GM21367 (cell line): ENCODE results near the gene FRMD4A.
"Not testable (repeated sequence)": the region's sequence is repeated elsewhere in the genome, so short reads cannot be mapped to it uniquely, and the experiment has no call there.

Experiments
- ATAC-seq: cut with Tn5 transposase; IDR thresholded peaks from one replicate; pipeline ENCODE4 v1.9.1; 2021; ENCODE audit not compliant: unreplicated experiment

FRMD4A gene

DNA sequence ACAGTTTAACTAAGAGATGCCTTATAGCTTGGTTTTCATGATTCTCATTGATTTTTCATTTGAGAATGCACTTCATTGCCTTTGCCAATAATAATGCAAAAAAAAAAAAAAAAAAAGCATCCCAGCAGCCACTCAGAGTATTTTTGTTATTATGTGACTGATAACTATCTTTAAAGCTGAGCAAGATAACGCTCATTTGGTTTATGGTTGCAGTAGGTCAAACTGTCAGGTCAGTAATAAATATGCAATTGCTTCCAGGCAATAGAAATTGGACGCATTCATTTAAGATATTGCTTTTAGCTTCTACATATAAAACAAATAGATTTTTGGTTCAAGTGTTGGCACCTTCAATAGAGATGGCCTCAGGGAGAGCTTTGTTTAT, 528.8 kb downstream of the FRMD4A start:
- no peak for ATAC-seq

DNA sequence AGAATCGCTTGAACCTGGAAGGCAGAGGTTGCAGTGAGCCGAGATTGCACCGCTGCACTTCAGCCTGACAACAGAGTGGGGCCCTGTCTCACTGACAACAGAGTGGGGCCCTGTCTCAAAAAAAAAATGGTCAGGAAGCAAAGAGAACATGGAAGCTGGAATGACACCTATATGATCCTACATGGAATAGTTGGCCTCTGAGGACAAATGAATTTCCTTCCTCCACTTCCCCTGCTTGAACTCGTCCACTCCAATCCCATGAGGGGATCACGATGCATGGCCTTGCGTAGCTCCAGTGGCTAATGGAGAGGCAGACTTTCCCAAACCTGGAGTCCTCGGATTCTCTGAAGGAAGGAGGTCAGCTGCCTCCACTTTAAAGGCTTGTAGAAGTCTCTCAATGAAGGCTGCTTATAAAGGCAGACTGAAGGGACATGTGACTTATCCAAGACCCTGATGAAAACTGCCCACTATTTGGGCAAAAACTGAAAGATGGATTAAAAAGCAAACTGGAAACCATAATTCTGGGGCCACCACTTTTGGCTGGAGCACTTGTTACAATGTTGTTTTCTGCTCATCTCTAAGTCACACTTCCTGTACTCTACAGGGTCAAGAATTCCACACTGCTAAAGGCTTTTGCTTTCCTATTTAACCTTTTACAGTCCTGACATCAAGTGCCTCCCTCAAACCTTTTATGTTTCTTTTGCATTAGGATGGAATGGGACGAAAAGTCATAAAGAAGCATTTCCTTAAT, 529.4 kb downstream of the FRMD4A start:
- no peak for ATAC-seq

DNA sequence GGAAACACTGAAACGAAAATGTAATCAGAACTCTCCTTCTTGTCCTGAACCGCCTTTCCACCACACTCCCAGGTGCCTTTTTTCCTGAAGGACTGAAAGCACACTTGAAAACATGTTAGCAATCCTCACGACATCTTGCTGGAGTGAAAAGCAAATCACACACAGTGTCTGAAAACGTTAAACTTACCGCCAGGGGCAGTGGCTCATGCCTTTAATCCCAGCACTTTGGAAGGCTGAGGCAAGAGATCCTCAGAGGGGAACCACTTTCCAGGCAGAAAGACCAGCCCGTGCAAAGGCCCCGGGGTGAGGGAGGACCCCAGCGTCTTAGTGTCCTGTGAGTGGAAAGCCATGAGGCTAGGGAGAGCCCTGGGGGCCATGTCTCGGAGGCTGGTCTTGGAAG, 533.6 kb downstream of the FRMD4A start:
- ATAC-seq: no peak

DNA sequence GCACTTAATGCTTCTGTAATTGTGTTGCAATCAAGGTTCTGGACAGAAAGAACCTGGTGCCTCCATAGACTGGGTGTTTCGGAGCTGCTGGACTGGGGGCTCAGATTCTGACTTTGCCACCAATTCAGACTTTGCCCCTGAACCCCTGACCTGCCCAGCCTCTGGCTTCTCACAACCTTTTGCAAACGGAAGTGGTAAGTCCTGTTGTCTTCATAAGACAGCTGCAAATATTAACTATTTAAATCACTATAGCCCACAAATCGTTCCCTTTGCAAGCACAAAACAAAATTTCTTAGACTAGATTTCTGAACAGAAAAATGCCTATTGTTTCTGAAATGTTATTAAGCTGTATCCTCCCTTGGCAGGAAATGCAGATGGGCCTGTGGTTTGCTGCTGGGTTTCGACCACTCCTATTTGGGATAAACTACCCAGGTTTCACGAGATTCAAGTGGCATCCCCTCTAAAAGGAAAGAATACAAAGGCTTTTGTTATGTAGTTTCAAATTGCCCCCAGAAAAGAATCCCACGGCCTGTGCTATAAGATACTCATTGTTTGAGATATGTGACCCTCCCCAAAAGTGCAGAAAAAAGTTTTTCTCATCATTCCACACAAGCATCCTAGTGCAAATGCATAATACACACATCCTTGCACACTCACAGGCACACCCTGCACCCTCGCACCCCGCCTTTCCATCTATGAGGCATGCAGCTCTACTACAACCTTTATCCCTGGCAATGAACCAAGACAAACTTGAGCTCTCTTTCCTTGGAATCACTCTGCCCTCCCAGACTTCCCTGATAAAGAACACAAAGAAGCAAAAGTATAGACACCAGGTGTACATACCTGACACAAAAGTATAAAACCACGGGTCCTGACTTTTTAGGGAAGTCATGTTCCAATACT, 534.8 kb downstream of the FRMD4A start:
- no peak for ATAC-seq

DNA sequence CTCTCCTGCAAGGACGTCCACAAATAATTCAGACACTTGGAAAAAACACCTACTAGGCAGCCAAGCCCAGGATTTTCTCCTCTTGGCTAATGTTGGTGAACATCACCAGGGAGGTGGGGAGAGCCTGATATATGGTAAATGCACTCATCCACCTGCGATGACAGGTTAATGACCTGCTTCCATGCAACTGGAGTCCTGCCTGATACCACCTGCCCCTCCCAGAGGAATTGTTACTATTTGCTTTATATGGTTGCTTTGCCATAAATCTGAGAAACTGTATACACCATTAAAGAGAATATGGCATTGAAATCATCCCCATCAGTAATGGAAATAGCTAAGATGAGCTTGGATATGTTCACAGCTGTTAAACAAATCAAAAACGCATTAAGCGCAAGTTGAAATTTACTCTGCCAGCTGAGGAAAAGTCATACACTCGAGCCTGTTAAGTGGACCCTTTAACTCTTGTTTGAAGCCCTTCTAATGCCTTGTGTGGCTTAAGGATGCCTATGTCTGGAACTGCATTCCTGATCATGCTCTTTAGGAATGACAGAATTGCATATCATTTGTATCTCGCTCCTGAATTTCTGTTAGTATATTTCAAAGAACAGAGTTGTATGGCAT, 535.6 kb downstream of the FRMD4A start:
- no peak for ATAC-seq

DNA sequence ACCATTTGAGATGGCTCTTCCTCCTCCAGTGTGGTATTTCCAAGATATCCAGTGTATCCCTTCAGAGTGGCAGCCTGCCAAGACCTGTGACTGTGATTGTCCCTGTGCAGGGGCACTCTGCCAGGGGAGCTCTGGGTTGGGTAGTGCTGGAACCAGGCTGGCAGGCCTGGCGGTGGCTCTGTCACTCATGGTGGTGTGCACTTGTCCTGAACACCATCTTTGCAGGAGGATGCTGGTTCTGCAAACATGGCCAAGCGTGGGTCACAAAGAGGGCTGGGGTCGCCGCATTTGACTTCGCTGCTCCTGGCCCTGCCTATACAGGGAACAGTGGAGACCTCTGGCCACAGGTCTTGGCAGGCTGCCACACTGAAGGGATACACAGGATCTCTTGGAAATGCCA, 538.7 kb downstream of the FRMD4A start:
- no peak for ATAC-seq

DNA sequence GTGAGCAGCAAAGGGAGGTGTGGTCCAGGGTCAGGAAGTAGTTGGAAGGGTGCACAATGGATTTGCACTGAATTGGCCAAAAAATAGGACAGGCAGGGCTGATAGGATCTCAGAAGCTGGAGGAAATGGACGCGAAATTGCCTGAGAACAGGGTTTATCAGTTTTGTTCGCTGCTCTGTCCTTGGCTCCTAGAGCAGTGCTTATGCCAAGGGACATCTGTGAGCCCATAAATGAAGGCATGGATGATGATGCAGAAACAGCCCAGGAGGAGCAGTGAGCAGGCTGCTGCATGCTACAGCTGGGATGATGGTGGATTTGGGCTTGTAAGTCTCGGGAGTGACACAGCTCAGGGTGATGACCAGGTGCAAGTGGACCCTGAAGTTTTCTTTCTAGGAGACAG, 539.2 kb downstream of the FRMD4A start:
- no peak for ATAC-seq

DNA sequence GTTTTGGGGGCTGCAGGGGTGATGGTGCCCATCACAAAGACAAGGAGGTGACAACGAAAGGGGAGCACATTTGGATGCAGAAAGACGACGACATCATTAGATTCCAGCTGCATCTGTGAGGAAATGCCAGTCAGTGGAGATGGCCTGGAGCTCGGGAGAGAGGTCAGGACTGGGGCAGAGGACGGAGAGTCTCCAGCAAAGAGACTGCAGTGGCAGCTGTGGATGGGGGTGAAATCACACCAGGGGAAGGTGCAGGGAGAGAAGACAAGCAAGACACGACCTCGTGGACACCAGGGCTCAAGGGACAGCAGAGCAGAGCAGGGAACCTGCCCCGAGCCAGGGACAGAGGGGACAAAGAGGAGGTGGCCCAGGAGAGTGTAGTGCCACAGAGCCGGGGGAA, 540.5 kb downstream of the FRMD4A start:
- ATAC-seq: no peak

DNA sequence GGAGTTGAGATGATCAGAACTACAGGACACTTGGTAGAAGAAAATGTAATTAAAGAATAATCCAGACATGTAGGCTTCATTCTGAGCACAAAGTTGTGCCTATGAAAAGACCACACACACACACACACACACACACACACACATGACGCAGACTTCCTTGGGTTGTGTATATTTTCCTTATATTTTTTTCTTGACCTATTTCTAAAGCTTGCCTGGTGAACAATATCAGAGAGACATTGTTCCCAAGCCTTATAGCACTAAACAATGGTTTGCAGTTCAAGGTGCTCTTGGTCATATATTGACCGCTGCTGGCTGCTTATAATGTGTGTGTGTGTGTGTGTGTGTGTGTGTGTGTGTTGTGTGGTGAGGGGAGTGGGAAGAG, 541.3 kb downstream of the FRMD4A start:
- no peak for ATAC-seq

DNA sequence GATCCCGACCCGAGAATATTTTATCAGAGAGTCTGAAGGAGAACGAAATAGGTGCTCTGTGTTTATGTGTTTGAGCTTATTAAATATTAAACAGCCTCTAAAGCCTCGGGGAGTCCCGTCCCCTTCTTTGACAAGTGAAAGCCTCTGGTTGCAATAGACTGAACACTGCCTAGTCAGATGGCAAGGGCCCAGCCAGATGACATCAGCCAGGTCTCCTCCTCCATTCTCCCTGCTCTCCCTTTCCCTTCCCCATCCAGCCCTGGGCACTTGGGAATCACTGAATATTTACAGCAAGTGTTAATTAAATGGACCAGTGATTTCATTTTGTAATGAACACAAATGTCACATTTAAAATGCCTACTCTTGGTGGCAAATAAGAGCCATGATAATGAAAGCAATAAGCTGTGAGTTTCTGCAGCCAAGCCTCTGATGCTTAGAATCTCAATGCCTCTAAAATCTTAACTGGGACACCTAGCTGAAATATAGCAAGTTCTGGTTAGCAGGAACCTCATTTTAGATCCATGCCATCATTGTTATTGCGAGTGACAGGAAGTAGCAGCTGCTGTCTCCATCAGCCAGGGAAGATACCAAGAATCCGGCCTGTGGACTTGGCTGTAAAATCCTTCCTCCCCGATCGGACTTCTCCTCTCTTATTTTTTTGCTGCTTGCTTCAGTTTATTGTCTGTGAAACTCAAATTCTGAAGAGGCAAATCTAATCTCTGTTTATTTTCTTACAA, 541.8 kb downstream of the FRMD4A start:
- ATAC-seq: no peak

DNA sequence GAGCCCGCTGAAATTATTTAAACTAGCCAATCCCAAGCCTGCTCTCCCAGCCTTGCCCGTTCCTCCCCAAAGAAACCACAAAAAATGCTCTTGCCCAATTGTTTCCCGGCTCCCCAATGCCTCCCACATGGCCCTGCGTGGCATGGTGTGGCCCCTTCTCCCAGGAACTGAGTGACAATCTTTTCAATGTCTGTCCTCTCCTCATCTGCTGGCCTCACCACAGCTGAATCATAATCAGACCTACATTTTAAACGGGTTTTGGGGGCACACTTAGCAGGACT, 542.5 kb downstream of the FRMD4A start:
- no peak for ATAC-seq

DNA sequence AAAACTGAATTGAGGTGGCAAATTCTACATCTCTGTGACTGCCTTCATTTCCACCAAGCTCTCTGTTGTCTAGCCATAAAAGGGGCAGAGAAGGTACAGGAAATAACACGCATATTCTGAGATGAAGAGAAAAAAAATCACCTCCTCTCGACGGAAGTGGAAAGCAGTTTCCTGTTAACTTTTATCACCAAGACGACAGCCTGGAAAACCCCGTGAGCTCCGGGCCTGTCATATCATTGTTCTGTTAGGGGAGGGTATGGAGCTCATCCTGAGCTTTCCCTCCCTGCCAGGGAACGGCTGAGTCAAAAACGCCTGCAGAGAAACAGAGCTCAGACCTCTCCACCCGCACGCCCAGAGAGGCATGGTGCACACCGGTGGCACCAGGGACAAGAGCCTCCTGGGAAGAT, 543.7 kb downstream of the FRMD4A start:
- peak; percentile 43 for ATAC-seq

DNA sequence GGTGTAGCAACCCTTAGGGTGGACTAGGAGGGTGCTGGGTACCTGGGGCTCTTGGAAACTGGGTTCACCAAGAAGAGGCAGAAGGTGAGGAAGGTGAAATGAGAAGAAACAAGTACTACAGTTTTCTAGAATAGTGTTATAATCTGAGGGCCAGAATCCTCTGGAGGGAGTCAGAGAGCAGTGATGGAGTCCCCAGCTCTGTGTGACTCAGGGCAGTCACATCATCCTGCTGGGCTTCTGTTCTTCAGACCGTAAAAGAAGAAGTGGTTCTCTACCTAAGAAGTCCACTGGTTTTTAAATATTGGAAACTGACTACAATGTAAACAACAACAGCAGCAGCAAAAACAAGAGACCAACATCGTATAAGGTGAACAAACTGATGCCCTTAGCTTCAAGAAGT, 546.7 kb downstream of the FRMD4A start:
- peak; percentile 55 for ATAC-seq

DNA sequence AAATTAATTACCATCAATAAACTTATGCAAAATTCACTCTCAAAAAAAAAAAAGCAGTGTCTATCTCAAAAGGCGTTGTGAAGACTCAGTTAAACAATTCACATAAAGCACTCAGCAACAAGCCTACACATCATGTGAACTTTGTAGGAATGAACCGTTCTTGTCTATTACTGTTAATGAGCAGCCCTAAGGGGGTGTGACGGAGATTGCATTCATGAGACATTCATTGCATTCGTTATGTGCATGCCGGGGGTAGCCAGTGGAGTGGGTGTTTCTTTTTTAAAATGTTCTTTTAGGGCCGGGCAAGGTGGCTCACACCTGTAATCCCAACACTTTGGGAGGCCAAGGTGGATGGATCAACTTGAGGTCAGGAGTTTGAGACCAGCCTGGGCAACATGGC, 551.0 kb downstream of the FRMD4A start:
- no peak for ATAC-seq

DNA sequence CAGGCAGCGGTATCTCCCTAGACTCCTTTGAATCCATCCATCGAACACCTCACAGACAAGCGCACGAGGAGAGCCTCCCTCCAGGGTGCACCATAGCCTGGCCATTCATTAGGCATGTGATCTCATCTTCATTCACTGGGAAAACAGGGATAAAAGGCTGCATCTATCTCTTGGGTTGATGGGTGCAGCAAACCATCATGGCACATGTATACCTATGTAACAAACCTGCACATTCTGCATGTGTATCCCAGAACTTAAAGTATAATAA, 552.1 kb downstream of the FRMD4A start:
- ATAC-seq: not testable (repeated sequence)

DNA sequence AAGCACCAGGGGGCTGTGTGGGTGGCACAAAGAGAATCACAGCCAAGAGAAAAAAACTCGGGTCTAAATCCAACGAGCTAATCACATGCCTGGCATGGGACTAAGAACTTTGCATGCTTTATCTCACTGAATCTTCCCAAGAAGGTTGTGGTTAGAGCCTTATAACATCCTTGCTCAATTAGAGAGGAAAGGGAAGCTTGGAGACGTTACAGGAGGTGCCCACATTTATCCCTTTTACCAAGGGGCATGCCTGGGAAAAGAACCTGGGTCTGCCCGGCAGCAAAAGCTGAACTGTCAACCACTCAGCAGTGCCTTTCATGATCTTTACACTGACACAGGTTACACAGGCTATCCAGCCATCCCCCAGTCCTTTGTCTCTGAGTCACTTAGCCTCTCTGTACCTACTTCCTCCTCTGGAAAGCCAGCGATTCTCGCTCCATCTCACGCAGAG, 553.8 kb downstream of the FRMD4A start:
- ATAC-seq: no peak

DNA sequence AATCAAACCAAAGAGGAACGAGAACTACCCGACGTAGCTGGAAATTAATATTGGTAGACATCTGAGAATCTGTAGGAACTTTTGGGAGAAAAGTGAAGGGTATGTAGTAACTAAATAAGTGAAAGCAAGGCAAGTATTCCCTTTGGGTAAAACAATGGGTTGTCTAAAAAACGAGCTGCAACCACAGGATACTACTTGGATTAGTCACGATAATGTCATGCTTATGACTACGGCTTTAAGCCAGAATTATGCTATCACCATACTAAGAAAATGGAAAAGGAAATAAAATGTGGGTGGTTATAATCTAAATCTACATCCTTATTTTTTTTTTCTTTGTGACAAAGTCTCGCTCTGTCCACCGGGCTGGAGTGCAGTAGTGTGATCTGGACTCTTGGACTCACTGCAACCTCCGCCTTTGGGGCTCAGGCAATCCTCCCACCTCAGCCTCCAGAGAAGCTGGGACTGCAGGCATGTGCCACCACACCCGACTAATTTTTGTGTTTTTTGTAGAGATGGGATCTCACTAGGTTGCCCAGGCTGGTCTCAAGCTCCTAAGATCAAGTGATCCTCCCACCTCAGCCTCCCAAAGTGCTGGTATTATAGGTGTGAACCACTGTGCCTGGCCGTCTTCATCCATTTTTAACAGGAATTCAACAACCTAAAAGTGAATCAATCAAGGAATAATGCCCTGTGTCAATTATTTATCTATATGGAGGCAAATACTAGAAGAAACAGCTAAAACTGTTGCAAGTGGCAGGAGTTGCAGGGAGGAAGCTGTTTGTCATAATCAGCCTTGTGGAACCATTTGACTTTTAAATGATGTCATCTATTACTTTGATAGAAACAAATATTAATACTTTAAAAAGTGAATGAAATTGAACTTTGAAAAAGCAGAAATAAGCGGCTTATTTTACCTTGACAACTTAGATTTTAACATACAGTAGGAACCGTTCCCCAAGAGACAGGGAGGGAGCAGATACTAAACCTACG, 554.6 kb downstream of the FRMD4A start:
- ATAC-seq: no peak

DNA sequence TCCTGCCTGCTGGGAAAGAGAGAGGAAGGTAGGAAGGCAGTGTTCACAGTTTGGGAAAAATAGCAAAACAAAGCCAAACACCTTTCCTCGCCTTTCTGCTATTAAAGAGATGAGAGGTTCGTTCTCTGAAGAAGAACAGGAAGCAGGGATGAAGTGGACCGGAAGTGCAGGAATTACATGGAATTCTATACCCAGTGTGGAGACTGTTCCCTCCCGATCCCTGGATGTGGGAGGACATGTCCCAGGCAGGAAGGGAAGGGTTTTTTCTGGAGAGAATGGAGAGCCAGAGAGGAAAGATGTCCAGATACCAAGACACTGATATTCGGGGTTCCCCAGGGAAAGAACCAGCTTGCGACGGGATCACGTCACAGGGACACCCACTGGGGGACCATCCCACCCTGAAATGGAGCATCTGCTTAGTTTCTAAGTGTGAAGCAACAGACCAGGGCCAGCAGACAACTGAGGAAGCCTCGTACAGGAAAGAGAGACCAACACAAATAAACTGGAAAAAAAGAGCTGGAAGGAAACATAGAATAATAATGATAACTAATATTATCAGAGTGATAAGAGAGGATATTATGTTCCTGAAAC, 556.3 kb downstream of the FRMD4A start:
- ATAC-seq: no peak

DNA sequence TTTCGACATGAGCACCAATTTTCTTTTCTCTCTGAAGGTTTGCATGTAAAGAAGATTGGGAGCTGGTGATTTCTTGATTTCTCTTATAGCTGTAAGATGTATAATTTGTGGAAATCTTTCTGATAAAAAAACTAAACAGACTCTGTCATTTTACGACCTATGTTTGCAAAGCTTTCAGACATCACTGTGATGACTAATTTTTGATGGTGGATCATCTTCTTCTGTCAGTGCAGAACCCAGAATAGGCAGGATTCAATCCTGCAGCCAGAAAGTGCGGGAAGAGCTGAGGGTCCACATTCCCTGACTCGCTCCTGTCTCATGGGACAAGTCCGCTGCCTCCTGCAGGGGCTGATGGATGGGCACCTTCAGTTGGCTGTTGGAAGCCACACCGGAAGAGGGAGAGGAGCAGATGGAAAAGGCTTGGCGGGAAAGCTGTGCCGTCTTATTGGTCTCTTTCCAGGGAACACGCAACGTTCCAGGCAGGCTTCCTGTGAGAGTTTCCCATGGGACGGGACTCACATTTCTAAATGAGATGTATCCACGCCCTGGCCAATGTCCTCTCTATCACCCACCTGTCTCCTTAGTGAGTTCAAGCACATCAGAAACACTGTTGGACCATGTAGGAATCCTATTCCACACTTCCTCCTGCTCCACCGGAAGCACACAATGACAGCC, 557.1 kb downstream of the FRMD4A start:
- no peak for ATAC-seq

DNA sequence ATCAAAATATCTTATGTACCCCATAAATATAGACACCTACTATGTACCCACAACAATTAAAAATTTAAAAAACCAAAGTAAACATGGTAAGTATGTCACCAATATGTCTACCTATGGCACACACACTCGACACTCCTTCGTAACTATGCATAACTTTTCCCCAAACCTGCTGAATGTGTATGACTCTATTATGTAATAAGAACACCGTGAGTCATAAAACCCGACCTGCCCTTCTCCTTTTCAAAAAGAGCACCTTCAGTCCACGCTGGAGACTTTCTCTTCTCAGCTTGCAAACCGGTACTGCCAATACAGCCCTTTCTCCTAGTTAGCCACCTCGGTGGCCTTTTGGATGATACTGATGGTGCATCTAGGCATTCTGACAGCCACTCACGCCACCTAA, 557.7 kb downstream of the FRMD4A start:
- ATAC-seq: no peak
